ENCODE data around the gene BCAS3.

The BCAS3 gene

GRCh38 chr17:61408151-61409041 is 730.7 kb downstream of the BCAS3 start:
- no peak for DNase-seq

- no peak for DNase-seq
Measured at GRCh38 chr17:61409301-61410112, 731.9 kb downstream of the BCAS3 start.

DNA sequence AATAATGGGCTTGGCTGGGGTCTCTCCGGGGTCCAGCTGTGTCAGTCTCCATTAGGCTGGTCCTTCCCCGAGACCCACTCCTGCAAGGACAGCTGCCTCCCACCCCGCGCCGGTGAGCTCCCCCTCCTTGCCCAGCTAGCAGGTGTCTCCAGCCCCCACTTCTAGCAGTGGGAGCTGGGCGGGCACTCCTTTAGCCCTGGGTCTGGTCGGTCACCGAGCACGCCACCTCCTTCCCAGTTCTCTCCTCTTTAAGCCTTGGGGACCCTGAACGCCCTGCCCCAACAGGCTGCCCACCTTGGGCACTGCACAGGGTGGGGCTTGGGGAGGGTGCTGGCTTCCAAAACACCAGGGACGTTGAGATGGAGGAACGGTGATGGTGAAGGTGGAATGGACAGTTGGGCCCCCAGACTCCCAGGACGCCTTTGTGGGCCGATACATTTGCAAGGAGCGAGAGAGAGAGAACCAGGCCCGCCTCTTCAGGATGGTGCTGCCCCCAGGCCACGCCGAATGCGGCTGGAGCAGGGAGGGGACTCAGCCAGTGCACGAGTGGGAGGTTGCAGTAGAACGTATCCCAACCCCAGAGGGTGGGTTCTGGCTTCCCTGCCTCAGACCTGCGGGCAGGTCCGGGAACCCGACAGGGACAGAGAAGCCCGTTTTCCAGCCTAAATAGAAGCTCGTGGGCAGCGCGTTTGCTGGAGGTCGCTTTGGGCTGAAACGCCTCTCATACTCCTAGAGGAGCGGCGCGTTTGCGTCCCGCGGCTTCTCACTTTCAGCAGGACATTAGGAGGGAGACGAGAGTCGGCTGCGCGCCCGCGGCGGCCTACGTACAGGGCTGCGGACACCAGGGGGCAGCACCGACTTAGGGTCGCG is 732.7 kb downstream of the BCAS3 start:
- DNase-seq: peak; percentile 38

DNA sequence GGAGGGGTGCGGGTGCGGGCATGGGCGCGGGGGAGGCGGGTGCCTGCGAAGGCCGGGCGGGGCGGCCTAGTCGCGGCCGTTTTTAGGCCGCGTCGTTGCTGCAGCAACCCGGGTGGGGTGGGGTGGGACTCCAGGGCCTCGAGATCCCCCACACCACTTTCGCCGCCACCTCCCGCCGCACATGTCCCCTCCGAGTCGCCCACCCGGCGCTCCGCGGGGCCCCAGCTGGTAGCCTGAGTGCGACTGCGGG is 733.3 kb downstream of the BCAS3 start:
- DNase-seq: no peak

DNA sequence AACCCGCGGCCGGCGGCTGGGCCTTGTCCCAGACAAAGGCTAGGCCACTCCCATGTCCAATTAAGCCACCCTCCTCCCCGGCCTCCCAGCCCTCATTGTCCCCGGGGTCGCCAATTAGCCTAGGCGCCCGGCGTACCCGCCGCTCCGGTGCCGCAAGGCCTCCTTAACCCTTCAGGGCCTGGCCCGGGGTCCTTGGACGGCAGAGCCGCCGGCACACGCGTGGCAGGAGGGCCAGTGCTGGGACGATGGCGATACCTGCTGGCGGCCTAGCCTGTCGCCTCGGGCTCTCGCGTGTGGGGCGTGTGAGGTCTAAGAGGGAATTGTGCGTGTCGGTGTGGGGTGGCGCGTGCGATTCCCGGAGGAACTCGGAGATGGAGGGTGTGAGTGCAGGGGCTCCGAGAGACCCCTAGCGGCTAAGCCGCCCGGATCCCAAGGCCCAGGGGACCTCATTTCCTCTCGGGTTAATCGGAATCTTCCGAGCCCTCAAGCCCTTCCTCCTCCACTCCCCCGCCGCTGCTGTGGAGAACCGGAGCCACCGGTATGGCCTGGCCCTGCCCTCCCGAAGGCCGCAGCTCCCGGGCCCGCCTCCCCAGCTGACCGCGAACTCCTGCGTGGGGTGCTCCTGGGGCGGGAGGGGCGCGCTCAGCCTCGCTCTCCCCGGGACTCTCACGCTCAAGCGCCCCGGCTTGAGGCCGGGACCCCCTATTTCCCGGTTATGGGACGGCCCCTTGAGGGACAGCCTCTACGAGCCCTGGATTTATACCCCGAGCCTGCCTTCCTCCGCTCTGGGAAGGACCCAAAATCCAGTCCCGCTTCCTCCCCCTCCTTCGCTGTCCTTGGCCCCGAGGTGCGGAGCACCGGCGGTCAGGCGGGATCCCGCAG is 733.9 kb downstream of the BCAS3 start:
- DNase-seq: peak; percentile 16

GRCh38 chr17:61412143-61412859 is 734.6 kb downstream of the BCAS3 start:
- DNase-seq: peak; percentile 69

GRCh38 chr17:61412860-61413660 is 735.4 kb downstream of the BCAS3 start:
- no peak for DNase-seq

DNA sequence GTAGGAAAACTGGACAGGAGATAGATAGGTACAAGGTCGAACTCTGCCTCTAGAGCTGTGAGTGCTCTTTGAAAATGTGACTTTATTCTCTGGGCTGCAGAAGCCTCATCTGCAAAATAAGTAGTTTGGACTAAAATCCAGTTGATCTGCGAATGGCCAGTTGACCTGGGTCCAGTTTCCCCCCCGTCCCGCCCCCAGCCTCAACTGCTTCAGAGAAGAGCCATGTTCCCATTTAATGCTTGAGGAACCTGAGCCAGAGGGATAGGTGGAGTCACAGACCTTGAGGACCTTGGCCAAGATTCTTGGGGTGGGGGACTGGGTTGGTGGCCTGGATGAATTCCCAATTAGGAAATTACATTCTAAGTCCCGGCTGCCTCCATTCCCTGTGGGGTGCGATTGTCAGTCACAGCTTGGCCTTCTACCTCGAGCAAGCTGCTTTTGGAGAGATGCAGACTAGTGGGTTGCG is 736.0 kb downstream of the BCAS3 start:
- no peak for DNase-seq

- DNase-seq: no peak
Measured at GRCh38 chr17:61414141-61414935, 736.7 kb downstream of the BCAS3 start.

DNA sequence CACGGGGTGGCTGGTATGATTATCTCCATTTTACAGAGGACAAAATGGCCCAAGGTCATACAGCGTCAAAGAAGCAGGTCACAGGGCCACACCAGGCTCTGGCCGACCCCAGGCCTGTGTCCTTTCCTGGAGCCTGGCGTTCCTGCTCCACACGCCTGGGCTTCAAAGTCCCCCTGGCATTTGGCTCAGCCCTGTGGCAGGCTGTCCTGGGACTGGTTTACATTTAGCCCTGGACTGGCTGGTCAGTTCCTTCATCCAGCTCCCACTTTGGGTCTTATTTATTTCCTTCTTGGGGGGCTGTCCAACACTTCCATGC is 737.2 kb downstream of the BCAS3 start:
- no peak for DNase-seq

GRCh38 chr17:61415374-61416210 is 737.9 kb downstream of the BCAS3 start:
- no peak for DNase-seq

- DNase-seq: no peak
Measured at GRCh38 chr17:61416211-61416539, 738.5 kb downstream of the BCAS3 start.

GRCh38 chr17:61416540-61417363 is 739.1 kb downstream of the BCAS3 start:
- DNase-seq: peak; percentile 10

- no peak for DNase-seq
Measured at GRCh38 chr17:61418449-61418848, 740.8 kb downstream of the BCAS3 start.

- no peak for DNase-seq
Measured at GRCh38 chr17:61419496-61420046, 741.9 kb downstream of the BCAS3 start.

DNA sequence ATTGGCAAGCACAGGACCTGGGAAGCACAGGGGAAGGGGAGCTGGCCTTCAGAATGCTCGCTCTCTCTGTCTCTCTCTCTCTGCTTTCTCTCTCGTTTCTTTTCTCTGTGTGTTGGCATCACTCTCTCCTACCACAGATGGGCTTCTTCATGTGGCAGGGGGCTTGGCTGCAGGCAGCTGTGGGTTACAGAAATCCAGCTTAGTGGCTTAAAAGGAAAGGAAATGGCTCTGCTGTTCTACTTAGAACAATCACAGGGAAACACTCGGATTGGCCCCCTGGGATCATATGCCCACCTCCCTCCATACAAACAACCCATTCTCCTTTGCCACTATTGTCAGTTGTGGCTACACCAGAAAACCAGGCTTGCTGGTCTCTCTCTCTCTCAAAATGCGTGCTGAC is 742.4 kb downstream of the BCAS3 start:
- DNase-seq: no peak

GRCh38 chr17:61420745-61421398 is 743.2 kb downstream of the BCAS3 start:
- DNase-seq: no peak
